DMS79 treated with DMSO at 0.1 percent for 48 hours (cell line): ENCODE data around the gene SCT.

Experiments used
- DNase-seq: peaks from one replicate; lab custom pipeline; 2025; lab: John Stamatoyannopoulos, UW

SCT gene

DNA sequence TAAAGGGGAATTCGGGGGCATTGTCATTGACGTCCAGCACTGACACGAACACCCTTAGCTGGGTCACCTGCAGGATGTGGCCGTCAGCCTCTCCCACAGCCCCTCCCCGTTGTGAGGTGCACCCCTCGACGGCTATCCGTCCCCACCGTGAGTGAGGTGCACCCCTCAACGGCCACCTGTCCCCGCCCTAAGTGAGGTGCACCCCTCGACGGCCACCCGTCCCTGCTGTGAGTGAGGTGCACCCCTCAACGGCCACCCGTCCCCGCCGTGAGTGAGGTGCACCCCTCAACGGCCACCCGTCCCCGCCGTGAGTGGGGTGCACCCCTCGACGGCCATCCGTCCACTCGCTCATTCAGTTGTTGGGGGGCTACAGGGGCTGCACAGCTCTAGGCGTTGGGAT, 5.1 kb downstream of the SCT start:
- no peak for DNase-seq

DNA sequence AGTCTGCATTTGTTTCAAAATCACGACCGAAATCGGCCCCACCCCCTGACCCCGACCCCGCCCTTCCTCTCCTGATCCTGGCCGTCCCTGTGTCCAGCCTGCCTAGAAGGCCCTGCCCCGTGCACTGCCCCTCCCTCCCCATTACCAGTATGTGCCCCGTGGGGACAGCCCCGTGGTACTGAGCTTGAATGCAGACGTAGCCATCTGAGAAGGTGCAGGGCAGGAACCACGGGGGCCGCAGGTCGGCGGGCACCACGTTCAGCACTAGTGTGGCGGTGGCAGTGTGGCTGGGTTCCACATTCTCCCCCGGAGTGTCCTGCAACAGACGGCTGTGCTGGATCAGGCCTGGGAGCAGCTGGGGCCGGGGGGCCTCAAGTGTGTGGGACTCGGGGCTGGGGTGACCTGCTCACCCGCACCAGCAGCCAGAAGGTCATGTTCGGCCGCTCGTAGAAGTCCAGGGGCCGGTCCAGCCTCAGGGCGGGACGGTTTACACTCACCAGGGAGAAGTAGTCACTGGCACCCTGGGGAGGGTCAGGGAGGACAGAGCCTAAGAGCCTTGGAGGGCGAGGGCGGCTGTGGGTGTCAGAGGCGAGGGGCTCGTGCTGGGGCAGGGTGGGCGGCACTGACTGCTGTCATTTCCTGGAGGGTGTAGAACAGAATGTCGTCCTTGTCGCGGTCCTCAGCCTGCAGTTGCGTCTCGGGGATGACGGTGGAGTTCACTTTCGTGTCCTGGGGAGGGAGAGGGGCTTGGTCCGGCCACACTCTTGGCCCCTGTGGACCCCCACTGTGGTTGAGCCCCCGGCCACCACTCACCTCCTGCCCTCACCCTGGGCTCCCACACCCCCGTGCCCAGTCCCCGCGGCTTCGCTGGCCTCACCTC, 5.8 kb downstream of the SCT start:
- no peak for DNase-seq

DNA sequence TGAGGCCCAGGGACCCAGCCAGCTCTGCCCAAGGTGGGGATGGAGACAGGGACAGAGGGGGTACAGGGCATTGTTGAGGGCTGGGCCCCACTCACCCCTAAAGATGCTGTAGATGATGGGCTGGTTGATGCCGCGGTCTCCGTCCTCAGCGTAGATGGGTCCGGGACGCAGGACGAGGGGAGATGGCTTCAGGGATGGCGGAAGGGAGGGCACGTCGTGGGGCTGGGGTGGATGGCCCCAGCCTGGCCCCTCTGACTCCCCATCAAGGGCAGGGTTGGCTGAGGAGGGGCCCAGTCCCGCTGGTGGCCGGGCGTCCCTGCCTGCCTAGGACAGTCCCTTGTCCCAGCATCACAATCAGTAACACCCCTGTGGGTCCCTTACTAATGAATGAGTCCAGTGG, 6.8 kb downstream of the SCT start:
- no peak for DNase-seq

DNA sequence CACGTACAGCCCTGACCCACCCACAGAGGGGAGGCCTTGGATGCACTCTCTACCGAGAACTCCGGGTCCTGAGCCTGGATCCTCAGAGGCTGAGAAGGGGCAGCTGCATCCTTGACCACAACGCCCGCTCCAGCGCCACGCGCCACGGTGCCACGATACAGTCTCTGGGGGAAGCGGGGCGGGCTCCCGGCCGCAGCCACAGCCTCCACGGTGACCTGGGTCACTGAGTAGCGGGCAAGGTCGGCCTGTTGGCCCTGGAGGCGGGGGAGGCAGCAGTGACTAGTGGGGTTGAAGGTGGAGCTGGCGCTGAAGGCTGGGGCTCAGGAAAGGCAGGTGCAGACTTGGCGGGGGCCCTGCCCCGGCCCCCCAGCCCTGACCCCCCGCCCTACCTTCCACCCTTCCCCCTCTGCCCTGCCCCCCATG, 7.3 kb downstream of the SCT start:
- DNase-seq = no peak

DNA sequence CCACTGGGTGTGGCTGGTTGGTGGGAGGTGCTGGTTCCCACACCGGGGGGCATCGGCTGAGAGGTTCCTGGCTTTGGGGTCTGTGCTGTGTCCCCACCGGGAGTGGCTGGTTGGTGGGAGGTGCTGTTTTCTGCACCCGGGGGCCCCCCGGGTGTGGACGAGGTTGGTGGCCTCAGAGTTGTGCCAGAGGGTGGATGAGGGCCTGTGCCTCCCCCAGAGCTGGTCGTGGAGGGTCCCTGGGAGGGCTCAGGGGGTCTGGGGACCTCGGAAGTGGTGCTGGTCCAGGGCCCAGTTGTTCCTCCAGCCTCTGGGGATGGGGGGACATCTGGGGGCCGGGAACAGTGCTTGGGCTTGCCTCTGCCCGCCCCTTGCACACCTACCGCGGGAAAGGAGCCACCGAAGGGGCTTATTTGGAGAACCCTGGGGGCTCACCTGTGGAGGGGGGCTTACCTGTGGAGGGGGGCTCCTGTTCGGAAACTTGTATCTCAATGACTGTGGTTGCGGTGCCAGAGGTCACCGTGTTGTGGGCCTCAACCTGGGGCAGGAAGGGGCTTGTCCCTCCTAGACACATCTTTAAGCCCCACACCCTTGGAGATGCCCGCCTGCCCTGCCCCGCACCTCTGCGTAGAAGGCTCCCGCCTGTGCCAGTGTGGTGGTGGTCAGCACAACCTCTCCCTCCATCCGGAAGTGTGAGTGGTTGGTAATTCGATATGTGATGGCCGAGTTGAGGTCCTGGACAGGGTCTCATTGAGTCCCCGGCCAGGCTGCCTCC, 7.9 kb downstream of the SCT start:
- no peak for DNase-seq

DNA sequence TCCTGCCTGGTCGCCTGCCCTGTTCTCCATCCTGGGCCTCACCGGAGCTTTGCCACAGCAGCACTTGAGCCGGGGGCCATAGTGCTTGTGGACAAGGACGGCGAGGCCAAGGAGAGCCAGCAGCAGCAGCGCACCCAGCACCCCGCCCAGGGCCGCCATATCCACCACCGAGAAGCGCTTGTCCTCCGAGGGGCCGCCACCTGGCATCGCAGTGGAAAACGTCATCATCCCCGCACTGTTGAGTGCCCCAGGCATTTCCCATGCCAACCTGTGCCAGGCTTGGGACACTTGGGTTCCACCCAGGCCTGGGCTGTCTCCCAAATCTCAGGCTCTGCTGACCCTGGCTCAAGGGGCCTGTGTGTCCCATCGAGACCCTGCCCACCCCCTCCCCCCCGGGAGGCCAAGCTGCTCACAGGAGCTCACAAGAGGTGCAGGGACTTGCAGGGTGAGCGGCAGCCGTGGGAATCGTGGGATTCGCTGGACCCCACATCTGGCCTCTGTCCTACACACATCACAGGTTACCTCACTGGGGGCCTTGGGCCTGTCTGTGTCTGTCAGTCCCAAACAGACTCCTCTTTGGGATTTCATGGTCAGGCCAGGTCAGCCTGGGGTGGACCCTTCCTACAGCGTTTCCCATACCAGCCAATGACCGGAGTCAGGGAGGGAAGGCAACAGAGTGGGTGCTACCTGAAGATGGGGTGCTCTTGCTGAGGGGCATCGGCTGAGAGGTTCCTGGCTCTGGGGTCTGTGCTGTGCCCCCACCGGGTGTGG, 8.9 kb downstream of the SCT start:
- no peak for DNase-seq

DNA sequence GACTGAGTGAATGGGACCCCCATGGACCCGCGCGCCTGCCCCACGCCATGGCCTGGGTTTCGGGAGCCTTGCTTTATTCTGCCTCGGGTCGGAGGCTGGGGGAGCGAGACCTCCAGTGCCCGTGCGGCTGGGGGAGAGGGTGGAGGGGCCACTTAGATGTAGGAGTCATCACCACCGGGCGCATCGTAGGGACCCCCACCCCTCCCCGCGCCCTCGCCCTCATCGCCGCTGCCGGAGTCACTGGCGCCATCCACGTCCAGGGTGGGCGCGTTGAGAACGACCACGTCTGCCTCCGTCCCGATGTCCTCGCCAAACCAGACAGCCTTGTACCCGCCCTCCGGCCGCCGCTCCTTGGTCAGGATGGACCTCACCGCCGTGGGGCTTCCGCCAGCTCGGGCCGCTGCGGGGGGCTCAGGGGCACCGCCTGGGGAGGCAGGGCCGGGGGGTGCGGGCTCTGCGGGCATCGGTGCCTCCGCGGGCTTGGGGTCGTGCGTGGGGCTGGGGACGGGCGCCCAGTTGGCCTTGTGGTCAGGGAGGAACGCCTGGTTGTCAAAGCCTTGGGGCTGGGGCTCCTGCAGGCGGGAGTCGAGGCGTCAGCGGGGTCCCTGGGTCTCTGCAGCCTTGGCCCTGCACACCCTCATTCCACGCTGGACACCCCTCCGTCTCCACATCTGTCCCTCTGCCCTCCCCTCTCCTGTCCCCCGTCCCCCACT, 9.6 kb downstream of the SCT start:
- DNase-seq = no peak

DNA sequence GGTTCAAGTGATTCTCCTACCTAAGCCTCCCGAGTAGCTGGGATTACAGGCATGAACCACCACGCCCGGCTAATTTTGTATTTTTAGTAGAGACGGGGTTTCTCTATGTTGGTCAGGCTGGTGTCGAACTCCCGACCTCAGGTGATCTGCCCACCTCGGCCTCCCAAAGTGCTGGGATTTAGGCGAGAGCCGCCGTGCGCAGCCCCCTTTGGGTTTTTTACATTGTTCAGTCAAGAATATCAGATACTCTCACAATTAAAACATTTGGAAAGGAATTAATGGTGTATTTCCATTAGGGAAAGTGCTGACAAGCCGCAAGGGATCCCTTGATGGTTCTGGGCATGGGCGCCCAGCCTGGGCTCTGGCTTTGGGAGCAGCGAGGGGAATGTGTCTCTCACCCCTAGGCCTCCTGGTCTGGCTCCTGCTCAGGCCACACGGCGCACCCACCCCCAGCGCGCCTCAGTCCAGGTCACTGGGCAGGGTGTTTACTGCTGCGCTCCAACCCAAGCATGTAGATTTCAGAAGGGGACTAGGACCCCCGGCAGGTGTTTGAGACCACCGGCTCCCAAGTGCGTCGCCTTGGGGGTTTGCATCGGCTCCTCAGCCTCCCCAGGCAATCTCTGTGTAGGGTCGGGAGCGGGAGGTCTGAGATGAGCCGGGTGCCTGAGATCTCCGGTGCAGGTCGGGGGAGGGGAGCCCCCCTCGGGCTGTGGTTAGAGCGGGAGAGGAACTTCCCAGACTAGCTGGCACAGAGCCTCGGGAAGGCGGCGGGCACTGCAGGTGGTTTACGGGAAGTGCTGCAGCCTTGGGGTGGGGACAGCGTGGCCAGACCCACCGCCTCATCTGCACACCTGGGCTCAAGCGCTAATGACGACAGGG, 10.4 kb downstream of the SCT start:
- no peak for DNase-seq

DNA sequence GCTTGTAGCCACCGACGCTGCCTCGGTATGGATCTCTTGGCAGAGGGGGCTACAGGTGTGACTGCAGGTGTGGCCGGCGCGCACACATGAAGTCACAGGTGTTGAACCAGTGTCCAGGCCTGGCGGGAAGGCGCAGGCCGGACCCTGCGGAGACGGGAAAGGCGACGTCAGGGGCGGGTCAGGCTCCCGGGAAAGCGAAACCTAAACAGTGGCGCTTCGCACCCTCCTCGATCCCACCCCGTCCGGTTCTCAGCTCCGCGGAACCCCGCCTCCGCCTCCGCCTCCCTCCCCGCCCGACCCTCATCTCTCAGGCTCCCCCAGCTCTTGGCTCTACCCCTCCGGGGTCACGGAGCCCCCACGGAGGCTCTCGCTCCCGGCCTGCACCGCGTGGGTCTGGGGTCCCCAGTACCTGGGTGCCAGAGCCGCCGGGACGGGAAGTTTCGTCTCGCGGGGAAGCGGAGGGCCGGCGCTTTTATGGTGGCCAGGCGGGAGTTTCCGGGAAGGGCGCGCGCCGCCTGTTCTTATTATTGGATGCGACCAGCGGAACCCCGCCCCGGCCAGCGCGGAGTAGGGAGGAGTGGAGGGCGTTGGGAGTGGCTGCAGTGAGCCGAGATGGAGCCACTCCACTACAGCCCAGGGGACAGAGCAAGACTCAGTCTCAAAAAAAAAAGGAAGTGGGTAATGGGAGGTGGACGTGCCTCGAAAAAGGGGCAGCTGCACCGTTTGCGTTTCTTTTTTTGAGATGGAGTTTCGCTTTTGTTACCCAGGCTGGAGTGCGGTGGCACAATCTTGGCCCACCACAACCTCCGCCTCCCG, 11.3 kb downstream of the SCT start, which contains the start of gene IRF7:
IRF7 (minus strand) TSS at position 447 of the 816 bp plus-strand sequence. CDS start 586 bp downstream, outside the sequence.
- peak; percentile 72 for DNase-seq

DNA sequence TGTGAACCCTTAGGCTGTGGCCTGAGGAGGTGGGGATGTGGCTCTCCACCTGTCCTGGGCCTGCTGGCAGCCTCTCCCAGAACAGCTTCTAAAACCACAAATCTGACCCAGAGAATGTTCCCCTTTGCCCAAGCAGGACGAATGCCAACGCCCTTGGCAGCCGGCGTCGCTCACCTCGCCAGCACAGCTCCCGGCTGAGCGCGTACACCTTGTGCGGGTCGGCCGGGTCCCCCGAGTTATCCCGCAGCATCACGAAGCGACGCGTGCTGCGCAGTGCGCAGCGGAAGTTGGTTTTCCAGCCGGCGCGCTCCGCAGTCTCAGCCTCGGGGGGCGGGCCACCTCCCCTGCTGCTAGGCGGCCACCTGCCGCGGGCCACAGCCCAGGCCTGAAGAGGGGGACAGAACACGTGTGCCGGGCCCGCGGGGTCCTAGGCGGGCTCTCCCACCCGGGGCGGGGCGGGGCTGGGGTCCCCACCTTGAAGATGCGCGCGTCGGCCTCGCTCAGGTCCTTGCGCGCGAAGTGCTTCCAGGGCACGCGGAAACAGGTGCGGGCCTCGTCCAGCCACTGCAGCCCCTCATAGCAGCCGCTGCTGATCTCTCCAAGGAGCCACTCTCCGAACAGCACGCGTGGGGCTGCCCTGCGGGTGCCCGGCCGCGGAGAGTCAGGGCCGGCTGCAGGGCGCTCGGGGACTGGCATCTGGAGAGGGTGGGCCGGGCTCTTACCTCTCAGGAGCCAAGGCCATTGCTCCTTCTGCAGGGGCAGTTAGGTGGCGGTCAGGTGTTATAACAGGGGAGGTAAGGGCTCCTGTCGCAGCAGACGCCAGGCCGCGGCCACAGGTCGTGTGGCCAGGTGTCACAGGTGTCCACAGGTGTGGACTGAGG, 12.1 kb downstream of the SCT start:
- DNase-seq = no peak

DNA sequence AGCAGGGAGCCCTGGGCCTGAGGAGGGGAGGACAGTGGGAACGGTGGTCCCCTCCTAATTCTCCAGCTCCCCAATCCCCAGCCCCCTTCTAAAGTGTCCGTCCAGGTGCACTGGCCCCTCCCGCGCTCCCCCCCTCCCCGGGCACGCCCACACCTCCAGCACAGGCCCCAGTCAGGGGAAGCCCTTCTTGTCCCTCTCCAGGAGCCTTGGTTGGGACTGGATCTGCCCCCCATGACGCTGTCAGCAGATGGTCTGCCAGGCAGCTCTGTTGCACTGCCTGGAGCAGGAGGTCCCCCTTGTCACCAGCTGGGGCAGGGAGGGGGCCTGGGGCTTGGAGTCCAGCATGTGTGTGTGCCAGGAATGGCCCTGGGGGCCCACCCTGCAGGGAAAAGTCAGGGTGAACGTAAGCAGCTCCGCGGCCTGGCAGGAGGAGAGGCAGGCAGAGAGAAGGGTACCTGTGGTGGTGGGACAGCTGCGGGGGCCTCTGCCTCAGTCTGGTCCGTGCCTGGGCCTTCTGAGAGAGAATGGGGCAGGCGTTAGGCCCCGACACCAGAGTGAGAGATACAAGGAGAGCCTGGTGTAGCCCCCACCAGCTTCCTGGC, 12.9 kb downstream of the SCT start:
- DNase-seq = no peak

DNA sequence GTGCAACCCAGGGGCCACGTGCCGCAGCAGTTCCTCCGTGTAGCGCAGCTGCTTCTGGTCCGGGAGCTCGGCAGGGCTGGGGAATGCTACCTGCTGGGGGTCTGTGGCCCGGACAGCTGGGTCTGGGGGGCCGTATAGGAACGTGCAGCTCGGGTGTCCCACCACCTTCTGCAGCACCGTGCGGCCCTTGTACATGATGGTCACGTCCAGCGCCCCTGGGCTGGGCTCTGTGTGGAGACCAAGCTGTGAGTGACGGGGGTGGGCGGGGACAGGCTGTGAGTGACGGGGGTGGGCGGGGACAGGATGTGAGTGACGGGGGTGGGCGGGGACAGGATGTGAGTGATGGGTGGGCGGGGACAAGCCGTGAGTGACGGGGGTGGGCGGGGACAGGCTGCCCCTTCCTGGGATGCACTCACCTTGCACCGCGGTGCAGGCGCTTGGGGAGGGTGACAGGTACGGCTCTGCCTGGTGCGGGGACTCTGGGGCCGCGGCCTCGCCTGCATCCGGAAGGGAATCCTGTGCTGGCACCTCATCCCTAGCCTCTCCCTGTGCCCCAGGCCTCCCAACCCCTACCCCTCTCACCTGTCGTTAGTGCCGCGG, 13.5 kb downstream of the SCT start:
- DNase-seq = no peak

DNA sequence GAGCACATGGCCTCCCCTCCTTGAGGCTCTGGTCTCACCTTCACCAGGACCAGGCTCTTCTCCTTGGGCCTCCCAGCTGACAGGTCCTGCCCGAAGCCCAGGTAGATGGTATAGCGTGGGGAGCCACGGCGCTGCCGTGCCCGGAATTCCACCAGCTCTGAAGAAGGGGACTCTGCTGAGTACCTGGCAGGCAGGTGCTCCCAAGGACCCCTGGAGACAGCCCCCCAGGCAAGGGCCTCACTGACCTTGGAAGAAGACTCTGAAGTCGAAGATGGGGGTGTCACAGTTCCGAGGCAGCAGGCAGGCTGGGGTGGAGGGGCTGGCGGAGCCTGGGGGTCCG, 14.1 kb downstream of the SCT start:
- DNase-seq = no peak

DNA sequence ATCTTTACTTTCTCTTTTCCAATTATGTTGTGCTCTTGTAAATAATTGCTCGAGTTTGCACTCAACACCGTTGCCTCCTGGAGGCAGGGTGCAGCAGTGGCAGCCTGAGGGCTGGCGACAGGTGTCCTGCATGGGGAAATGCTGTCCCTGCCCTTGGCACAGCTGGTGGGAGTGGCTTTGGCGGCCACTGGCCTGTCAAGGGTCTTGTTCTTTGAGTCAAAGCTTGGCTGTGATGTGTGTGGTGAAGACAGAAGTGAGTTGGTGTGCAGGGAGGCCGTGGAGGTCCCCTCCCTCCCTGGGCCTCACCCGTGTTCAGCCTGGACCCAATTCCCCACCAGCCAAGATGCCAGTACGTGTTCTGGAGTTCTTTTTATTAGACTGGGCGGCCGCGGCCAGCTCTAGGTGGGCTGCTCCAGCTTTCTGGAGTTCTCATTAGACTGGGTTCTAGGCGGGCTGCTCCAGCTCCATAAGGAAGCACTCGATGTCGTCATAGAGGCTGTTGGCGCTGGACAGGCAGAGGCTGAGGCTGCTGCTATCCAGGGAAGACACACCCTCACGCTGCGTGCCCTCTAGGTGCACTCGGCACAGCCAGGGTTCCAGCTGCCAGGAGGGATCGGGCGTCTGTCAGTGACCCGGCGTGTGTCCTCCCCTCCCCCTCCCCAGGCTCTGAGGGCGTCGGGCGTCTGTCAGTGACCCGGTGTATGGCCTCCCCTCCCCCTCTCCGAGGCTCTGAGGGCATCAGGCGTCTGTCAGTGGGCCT, 14.6 kb downstream of the SCT start:
- no peak for DNase-seq

DNA sequence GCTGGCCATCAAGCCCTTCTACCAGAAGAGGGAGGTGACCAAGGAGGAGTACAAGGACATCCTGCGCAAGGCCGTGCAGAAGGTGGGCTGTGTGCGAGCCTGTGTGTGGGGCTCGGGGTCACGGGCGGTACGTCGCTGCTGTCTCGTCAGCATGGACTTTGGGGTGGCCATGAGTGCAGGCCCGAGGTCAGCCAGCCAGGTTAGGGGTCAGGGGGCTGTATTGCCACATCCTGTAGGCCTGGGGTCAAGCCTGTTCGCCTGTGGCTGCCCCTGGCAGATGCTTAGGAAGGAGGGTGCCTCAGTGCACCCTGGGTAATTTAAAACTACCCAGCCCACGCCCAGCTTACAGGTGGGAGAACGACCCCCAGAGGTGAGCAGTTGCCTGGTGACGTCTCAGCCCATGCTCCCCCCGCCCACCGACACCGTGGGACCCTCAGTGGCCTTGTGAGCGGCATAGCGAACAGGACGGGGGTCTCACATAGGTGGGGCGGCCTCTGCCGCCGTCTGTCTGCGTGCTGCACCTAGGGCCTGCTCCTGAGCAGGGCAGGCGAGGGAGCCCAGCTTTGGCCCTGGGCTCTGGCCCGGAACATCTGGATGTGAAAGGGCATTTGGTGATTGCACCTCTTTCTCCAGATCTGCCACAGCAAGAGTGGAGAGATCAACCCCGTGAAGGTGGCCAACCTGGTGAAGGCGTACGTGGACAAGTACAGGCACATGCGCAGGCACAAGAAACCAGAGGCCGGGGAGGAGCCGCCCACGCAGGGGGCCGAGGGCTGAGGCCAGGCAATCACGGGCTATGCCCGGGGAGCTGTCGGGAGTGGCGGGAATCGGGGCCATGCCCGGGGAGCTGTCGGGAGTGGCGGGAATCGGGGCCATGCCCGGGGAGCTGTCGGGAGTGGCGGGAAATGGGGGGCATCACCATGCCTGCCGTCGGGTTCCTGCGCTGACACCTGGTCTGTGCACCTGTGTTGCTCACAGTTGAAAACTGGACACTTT, 15.7 kb downstream of the SCT start:
- DNase-seq = no peak

DNA sequence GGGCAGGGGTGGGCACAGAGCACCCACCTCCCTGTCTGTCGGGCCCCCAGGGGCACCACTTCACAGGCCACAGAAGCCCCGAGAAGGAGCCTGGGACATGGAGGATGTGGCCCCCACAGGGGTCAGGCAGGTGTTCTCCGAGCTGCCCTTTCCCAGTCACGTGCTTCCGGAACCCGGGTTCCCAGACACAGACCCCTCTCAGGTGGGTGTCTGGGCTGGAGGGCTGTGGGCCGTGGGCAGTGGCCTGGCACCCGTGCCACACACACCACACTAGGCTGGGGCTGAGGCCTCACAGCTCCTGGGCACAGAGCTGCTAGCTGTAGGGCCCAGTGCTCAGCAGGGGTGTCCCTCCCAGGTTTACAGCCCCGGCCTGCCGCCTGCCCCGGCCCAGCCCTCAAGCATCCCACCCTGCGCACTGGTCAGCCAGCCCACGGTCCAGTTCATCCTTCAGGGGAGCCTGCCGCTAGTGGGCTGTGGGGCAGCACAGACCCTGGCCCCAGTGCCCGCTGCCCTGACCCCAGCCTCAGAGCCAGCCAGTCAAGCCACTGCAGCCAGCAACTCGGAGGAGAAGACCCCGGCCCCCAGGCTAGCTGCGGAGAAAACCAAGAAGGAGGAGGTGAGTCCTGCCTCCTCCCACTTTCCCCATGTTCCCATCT, 16.7 kb downstream of the SCT start:
- no peak for DNase-seq
